Measurements from ENCODE around the gene PTX4.

PTX4 gene

GRCh38 chr16:1491327-1491726, 2.6 kb upstream of the PTX4 start:
- no peak for DNase-seq (ENCODE audit: low read depth)
- no peak for TF ChIP-seq CTCF (conservative IDR thresholded peaks at IDR 0.05; ENCODE audit: low read depth, low read length)
- no peak overlapping the region for H3K4me3 ChIP-seq (ENCODE audit: low read depth, low read length)

- no peak for DNase-seq (ENCODE audit: low read depth)
- TF ChIP-seq CTCF (conservative IDR thresholded peaks at IDR 0.05; ENCODE audit: low read depth, low read length) = no peak
- H3K4me3 ChIP-seq (ENCODE audit: low read depth, low read length) = no peak overlapping the region
These were observed 333 bp upstream of the PTX4 start for GRCh38 chr16:1489077-1489476.

- H3K4me3 ChIP-seq (ENCODE audit: low read depth, low read length) = no peak overlapping the region
- TF ChIP-seq CTCF (conservative IDR thresholded peaks at IDR 0.05; ENCODE audit: low read depth, low read length) = no peak
- no peak for DNase-seq (ENCODE audit: low read depth)
These were observed 616 bp downstream of the PTX4 start for GRCh38 chr16:1488054-1488601.

GRCh38 chr16:1487395-1488053, 1.2 kb downstream of the PTX4 start:
- no peak overlapping the region for H3K4me3 ChIP-seq (ENCODE audit: low read depth, low read length)
- no peak for TF ChIP-seq CTCF (conservative IDR thresholded peaks at IDR 0.05; ENCODE audit: low read depth, low read length)
- no peak for DNase-seq (ENCODE audit: low read depth)

GRCh38 chr16:1486551-1487390, 2.0 kb downstream of the PTX4 start:
- no peak overlapping the region for H3K4me3 ChIP-seq (ENCODE audit: low read depth, low read length)

GRCh38 chr16:1485847-1486496, 2.8 kb downstream of the PTX4 start:
- no peak for DNase-seq (ENCODE audit: low read depth)
- H3K4me3 ChIP-seq (ENCODE audit: low read depth, low read length) = no peak overlapping the region
- TF ChIP-seq CTCF (conservative IDR thresholded peaks at IDR 0.05; ENCODE audit: low read depth, low read length) = no peak

More at GRCh38 chr16:1486551-1487390, 2.0 kb downstream of the PTX4 start:
- DNase-seq (ENCODE audit: low read depth) = no peak
- TF ChIP-seq CTCF (conservative IDR thresholded peaks at IDR 0.05; ENCODE audit: low read depth, low read length) = no peak
